Stimulated activated CD8-positive, alpha-beta memory T cell treated with anti-CD3 and anti-CD28 coated beads, Interleukin-12 subunit alpha, Interleukin-12 subunit beta, amount 100 ng/mL, for 1 hour (primary cell): ENCODE results near the gene IGSF5.
A peak's percentile ranks its signal among the peaks of the same experiment; 100 is the strongest.
"Not testable (repeated sequence)": the region's sequence is repeated elsewhere in the genome, so short reads cannot be mapped to it uniquely, and the experiment has no call there.

Source experiments
- DNase-seq: peaks from one replicate; pipeline ENCODE4 v3.0.0-alpha.2; 2020; ENCODE audit warnings: low read depth

The IGSF5 gene

DNA sequence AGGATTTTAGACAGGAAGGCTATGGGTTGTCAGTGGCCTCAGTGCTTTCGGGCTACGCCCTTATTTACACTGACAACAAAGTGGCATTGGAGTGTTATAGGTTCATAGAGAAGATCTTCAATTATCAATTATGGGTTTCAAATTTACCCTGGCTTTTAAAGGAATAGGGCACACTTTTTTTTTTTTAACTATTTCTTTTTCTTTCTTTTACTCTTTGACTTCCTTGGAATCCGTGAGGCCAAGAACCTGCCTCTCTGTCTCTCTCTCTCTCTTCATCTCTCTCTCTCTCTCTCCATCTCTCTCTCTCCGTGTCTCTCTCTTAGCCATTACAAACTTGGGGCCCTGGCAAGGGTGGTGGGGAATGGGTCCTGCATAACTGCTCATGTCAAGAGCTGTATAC, at the start of gene IGSF5:
Gene IGSF5, plus strand, starts transcription at position 301 of the 400 bp plus-strand sequence. CDS start 327 bp downstream, outside the sequence.
- DNase-seq = not testable (repeated sequence)

DNA sequence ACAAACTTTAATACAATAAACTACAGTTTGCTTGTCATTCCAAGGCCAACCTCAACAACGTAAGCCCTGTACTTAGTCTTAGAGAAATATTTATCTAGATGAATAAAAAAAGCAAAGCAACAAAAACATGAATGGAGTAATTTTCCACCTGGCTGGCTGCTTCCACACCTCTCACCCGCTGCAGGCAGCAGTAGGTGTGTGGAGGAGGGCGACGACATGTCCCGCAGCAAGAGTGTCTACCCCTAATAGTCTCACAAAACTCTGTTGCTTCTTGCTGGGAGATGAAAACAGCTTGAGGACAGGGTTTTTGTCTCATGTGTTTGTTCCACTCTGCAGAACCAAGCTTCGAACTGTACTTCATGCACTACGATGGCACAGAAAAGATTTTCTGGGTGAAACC, 48.8 kb upstream of the IGSF5 start:
- DNase-seq = no peak

DNA sequence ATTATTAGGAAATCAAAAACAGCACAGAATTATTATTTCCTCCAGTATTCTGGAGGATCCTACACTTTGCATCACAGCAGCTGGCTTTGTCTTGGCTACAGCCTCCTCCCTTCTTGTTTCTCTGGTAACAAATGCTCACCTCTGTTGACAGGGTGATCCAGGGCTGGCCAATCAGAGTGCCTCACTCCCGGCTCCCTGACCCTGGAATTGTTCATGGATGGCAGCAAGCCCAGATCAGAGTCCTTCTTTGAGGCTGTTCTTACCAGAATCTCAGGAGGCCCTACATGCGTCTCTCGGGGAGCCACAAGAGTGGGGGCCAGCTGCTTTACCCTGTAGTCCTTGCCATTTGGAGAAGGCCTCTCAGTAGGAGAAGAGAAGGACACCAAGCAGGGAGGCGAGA, 48.4 kb upstream of the IGSF5 start:
- no peak for DNase-seq

DNA sequence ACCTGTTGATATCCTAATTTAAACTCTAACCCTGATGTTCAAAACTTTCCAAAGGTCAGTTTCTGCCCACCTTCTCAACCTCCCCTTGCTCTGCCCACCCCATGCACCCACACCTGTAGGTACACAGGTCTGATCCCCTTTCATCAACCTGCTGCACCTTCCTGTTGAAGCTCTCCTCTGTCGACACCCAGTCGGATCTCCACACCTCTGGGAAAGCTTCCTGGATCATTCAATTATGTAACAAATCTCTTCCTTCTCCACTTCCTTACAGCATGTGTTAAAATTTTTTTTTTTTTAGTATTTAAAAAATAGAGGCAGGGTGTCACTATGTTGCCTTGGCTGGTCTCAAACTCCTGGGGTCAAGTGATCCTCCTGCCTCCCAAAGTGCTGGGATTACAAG, 44.7 kb upstream of the IGSF5 start:
- no peak for DNase-seq

GRCh38 chr21:39703578-39703977, 41.4 kb upstream of the IGSF5 start:
- DNase-seq = no peak

GRCh38 chr21:39705849-39706248, 39.1 kb upstream of the IGSF5 start:
- no peak for DNase-seq

- no peak for DNase-seq
These were observed 37.7 kb upstream of the IGSF5 start for GRCh38 chr21:39707316-39707715.

GRCh38 chr21:39710866-39711265, 34.1 kb upstream of the IGSF5 start:
- no peak for DNase-seq

DNA sequence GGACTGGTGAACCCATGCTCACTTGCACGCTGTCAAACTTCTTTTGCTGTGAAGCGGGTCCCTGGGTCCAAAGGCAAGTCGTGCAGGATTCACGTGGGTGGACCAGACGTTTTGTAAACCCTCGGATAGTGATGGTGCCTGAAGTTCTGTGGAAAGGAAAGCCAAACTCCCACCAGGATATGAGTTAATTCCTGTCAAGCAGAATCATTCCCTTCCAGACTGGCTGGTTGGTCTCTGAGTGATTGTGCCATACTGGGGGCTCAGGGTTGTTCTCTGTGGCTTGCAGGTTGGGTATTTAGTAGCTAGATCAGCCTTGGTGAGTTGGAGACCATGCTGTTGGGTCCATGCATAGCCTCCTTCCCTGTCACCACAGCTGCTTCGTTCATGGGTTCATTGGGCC, 32.7 kb upstream of the IGSF5 start:
- no peak for DNase-seq

- DNase-seq = no peak
These were observed 32.0 kb upstream of the IGSF5 start for GRCh38 chr21:39712976-39713375.

DNA sequence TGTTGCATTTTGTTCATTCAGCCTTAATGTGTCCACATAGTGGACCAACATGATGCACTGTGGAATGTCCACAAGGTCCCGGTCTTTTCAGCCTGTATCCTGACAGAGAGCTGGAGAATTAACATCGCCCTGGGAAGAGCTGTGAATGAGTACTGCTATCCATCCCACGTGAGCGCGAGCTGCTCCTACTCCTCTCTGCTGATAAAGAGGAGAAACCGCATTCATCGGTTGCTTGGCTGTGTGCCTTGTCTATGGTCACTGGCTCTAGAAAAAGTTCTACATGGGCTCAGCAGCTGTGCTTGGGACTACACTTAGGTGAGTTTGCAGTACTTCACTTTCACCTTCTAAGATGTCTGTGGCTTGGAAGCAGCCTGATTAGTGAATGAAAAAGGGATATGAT, 31.1 kb upstream of the IGSF5 start:
- no peak for DNase-seq

- no peak for DNase-seq
These were observed 30.7 kb upstream of the IGSF5 start for GRCh38 chr21:39714331-39714730.

- peak; percentile 2 for DNase-seq
These were observed 29.1 kb upstream of the IGSF5 start for GRCh38 chr21:39715804-39716397.

DNA sequence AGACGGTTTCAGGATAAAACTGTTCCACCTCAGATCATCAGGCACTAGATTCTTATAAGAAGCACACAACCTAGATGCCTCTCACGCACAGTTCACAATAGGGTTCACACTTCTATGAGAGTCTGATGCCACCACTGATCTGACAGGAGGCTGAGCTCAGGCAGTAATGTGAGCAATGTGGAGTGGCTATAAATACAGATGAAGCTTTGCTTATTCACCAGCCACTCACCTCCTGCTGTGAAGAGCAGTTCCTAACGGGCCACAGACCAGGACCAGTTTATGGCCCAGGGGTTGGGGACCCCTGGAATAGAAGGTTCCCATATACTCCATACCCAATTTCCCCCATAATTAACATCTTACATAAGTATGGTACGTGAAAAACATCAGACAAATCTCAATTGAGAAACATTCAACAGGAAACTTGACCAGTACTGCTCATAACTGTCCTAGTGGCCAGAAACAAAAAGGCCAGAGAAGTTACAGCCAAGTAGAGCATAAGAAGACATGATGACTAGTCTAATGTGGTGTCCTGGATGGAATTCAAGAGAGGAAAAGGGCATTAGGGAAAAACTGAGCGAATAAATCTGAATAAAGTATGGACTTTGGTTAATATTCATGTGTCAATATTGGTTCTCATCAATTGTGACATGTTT, 24.7 kb upstream of the IGSF5 start:
- DNase-seq = no peak

DNA sequence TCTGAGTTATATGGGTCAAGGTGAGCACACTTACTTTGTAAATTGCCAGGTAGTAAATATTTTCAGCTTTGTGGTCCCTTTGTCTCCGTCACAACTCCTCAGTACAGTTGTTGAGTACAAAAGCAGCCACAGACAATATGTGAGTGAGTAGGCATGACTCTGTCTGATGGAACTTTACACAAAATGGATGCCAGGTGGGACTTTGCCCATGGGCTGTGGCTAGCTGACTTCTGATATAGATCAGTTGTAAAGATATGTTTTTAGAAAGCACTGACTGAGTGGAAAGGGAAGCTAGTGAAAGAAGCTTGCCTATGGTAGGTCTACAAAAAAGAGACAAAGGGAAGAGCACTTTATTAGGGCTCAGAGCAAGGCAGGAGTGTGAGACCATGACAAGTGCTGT, 23.1 kb upstream of the IGSF5 start:
- DNase-seq = no peak

DNA sequence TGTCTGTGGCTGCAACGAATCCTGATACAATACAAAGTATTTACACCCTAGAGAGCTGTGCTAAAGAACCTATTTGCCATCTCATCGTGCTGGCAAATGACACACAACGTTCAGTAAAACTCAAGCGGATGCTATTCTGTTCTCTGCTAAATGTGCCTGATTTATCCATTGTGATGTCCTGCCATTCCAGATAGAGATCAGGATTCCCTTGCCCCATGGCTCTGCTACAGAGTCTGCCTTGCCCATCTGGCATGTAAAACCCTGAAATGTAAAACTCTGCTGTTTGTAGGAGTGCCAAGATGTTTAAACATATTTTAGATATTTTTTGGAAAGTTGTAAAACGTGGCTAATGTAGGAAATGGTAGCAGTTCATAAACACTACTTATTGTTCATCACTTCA, 20.0 kb upstream of the IGSF5 start:
- no peak for DNase-seq

DNA sequence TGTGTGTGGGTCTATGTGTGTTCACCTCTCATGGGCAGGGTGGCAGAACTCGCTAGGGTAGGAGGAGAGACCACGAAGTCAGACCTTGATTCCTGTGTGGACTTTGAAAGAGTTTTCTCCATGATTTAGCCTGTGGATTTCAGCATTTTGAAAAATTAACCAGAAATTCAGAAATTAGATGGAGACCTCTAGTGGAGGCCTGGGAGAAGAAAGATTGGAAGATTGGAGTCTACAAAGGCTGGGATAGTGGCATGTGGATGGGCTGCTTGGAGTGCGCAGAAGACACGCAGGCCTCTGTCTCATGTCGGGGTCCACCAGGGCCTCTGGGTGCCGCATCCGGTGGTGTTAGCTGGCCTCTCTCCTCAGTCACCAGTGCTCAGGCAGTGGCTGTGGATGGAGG, 18.9 kb upstream of the IGSF5 start:
- no peak for DNase-seq

DNA sequence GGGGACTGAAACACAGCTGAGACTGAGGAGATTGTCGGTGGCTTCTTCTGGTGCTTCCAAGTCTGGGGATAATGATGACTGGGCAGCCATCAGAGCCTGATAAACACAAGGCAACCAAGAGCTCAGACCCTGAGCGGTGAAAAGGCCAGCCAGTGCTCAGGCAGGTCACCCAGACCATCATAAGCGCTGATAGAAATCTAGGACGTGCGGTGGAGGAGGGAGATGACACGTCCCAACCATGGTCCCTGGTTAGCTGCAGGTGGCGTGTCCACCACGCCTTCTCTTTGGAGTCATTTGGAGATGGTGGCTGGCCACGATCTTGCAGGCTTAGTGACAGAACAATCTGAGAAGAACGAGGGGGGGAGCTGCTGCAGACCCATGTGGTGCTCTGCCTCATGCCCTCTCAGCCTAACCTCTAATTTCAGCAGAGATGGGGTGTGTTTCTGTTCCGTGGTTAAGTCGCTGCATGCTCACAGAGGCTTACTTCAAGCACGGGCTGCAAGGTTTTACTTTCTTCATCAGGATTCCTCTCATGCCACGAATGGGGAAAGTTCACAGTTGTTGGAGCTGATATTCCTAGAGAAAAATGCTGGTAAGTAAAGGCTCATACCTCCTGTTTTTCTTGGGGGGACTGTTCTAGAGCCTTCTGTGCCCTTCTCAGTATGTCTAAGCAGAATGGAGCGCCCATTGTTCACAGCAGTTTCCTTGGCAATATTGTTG, 17.4 kb upstream of the IGSF5 start:
- no peak for DNase-seq

DNA sequence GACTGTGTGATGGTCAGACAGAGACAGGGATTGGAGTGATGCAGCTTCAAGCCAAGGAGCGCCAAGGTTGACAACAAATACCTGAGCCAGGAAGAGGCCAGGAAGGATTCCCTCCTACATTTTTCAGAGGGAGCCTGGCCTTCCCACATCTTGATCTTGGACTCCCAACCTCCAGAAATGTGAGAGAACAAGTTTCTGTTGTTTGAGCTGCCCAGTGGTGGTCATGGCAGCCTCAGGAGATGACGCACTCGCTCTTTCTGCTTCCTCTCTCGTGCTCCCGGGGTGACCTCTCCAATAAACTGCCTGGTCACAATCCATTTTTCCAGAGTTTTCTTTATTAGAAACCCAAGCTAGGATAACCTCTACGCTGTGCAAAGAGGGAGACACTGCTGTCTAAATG, 16.6 kb upstream of the IGSF5 start:
- no peak for DNase-seq

- no peak for DNase-seq
These were observed 14.4 kb upstream of the IGSF5 start for GRCh38 chr21:39730418-39731157.

DNA sequence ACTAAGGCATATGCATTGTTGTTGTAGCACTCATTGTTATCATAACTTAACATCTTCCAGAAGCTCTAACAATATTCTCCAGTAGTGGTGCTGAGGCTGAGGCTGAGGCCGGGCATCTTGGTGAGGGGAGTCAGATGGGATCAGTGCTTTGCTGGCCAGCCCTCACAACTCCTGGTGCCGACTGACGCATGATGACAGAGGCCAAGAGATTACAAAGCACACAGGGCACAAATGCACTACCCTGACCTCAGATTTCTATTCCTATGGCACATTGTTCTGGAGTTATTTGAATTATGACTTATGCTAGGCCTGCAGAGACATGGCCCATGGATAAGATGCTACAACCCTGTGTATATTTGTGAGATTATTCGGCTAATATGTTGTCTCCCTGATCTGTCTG, 8.3 kb upstream of the IGSF5 start:
- no peak for DNase-seq

DNA sequence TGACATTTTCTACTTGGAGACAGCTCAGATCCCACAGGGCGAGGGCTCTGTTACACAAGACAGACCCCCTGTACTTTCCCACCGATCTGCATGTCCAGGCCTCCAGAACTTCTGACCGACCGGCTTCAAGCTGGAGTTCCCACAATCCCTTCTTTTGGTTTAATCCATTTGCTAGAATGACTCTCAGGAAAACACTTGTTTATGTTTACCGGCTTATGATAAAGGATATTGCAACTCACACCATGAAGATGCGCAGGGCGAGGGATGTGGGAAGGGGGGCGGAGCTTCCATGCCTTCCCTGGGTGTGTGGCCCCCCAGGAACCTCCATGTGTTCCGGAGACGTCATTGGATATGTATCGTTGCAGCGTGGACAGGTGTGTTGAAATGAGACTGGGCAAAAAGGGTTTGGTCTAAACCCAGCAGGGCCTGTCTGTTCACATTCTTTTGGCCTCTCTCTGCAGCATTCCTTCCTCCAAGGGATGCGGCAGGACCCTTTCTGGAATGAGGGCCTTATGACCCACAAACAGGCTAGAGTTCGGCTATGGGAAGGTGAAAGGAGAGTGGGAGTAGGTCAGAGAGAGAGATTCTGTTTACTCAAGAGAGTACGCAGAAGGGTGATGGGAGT, 7.5 kb upstream of the IGSF5 start:
- no peak for DNase-seq
